ENCODE measurements around the gene RALBP1. TPM values are rescaled to one million over a fixed set of nuclear protein-coding genes. Genes with fewer than 3 reads are reported as not detected.
A peak's percentile ranks its signal among the peaks of the same experiment; 100 is the strongest.
"Not testable (repeated sequence)": the region's sequence is repeated elsewhere in the genome, so short reads cannot be mapped to it uniquely, and the experiment has no call there.

RALBP1 gene
- 39.5 TPM for polyA plus RNA-seq (ENCODE audit: insufficient read length)

- DNase-seq (ENCODE audit: low read depth): peak; percentile 96
Observed at GRCh38 chr18:9474983-9475642, at the start of gene RALBP1. RALBP1 (plus strand) TSS chr18:9475513; CDS start chr18:9513046, 37,533 bp downstream.

GRCh38 chr18:9426753-9427152, 48.6 kb upstream of the RALBP1 start:
- no peak for DNase-seq (ENCODE audit: low read depth)

- no peak for DNase-seq (ENCODE audit: low read depth)
Observed at GRCh38 chr18:9428301-9428706, 47.0 kb upstream of the RALBP1 start.

GRCh38 chr18:9428862-9429661, 46.3 kb upstream of the RALBP1 start:
- no peak for DNase-seq (ENCODE audit: low read depth)

- DNase-seq (ENCODE audit: low read depth): no peak
Observed at GRCh38 chr18:9429662-9429993, 45.7 kb upstream of the RALBP1 start.

- not testable (repeated sequence) for DNase-seq (ENCODE audit: low read depth)
Observed at GRCh38 chr18:9430315-9430714, 45.0 kb upstream of the RALBP1 start.

GRCh38 chr18:9431296-9431695, 44.0 kb upstream of the RALBP1 start:
- no peak for DNase-seq (ENCODE audit: low read depth)

- DNase-seq (ENCODE audit: low read depth): not testable (repeated sequence)
Observed at GRCh38 chr18:9433122-9433521, 42.2 kb upstream of the RALBP1 start.

- DNase-seq (ENCODE audit: low read depth): no peak
Observed at GRCh38 chr18:9433671-9434121, 41.6 kb upstream of the RALBP1 start.

GRCh38 chr18:9434122-9434701, 41.1 kb upstream of the RALBP1 start:
- no peak for DNase-seq (ENCODE audit: low read depth)

- DNase-seq (ENCODE audit: low read depth): no peak
Observed at GRCh38 chr18:9435041-9435440, 40.3 kb upstream of the RALBP1 start.

GRCh38 chr18:9436206-9436929, 38.9 kb upstream of the RALBP1 start:
- DNase-seq (ENCODE audit: low read depth): no peak

GRCh38 chr18:9437021-9437437, 38.3 kb upstream of the RALBP1 start:
- DNase-seq (ENCODE audit: low read depth): peak; percentile 84

- DNase-seq (ENCODE audit: low read depth): no peak
Observed at GRCh38 chr18:9437672-9438071, 37.6 kb upstream of the RALBP1 start.

- DNase-seq (ENCODE audit: low read depth): no peak
Observed at GRCh38 chr18:9441061-9441460, 34.3 kb upstream of the RALBP1 start.

- no peak for DNase-seq (ENCODE audit: low read depth)
Observed at GRCh38 chr18:9444549-9444948, 30.8 kb upstream of the RALBP1 start.

GRCh38 chr18:9446839-9447238, 28.5 kb upstream of the RALBP1 start:
- DNase-seq (ENCODE audit: low read depth): no peak

- no peak for DNase-seq (ENCODE audit: low read depth)
Observed at GRCh38 chr18:9447334-9447733, 28.0 kb upstream of the RALBP1 start.

GRCh38 chr18:9449600-9450414, 25.5 kb upstream of the RALBP1 start:
- DNase-seq (ENCODE audit: low read depth): no peak

- not testable (repeated sequence) for DNase-seq (ENCODE audit: low read depth)
Observed at GRCh38 chr18:9450920-9451319, 24.4 kb upstream of the RALBP1 start.

- DNase-seq (ENCODE audit: low read depth): no peak
Observed at GRCh38 chr18:9453283-9453682, 22.0 kb upstream of the RALBP1 start.

All from forelimb muscle (tissue), 1 donor.